GM18909 (cell line): ENCODE data around the gene LRP5.

ENCODE experiments used
- ATAC-seq: cut with Tn5 transposase; IDR thresholded peaks from one replicate; pipeline ENCODE4 v1.9.1; 2021; ENCODE audit warnings: mild to moderate bottlenecking; ENCODE audit not compliant: unreplicated experiment, poor library complexity

LRP5 gene

DNA sequence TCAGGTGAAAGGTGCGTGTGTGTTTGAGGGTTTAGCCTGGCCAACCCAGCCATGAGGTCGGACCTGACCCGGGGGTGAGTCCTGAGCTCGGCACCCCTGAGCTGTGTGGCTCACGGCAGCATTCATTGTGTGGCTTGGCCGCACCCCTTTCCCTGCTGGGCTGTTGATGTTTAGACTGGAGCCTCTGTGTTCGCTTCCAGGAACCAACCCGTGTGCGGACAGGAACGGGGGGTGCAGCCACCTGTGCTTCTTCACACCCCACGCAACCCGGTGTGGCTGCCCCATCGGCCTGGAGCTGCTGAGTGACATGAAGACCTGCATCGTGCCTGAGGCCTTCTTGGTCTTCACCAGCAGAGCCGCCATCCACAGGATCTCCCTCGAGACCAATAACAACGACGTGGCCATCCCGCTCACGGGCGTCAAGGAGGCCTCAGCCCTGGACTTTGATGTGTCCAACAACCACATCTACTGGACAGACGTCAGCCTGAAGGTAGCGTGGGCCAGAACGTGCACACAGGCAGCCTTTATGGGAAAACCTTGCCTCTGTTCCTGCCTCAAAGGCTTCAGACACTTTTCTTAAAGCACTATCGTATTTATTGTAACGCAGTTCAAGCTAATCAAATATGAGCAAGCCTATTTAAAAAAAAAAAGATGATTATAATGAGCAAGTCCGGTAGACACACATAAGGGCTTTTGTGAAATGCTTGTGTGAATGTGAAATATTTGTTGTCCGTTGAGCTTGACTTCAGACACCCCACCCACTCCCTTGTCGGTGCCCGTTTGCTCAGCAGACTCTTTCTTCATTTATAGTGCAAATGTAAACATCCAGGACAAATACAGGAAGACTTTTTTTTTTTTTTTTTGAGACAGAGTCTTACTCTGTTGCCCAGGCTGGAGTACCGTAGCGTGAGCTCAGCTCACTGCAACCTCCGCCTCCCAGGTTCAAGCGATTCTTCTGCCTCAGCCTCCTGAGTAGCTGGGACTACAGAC lies 94.2 kb downstream of the LRP5 start:
- ATAC-seq, result no peak

DNA sequence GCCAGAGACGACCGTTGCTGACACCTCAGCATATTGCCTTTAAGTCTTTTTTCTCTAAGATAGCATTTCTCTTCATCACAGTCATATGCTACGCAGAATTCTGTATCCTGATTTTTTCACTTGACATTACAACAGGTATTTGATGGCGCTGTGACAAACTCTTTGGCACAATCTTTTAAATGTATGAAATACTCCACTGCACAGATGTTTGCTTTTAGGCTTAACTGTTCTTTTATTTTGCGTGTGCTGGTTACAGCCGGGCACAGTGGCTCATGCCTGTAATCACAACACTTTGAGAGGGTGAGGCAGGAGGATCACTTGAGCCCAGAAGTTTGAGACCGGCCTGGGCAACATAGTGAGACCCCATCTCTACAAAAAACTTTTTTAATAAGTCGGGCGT lies 96.1 kb downstream of the LRP5 start:
- no peak for ATAC-seq

DNA sequence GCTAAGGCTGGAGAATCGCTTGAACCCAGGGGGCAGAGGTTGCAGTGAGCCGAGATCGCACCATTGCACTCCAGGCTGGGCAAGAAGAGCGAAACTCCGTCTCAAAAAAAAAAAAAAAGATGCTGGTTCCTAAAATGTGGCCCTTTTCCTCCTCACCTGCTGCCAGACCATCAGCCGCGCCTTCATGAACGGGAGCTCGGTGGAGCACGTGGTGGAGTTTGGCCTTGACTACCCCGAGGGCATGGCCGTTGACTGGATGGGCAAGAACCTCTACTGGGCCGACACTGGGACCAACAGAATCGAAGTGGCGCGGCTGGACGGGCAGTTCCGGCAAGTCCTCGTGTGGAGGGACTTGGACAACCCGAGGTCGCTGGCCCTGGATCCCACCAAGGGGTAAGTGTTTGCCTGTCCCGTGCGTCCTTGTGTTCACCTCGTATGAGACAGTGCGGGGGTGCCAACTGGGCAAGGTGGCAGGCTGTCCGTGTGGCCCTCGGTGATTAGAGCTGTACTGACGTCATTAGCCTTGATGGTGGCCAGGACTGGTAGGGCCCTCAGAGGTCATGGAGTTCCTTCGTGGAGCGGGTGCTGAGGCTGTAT lies 97.5 kb downstream of the LRP5 start:
- ATAC-seq, result no peak

DNA sequence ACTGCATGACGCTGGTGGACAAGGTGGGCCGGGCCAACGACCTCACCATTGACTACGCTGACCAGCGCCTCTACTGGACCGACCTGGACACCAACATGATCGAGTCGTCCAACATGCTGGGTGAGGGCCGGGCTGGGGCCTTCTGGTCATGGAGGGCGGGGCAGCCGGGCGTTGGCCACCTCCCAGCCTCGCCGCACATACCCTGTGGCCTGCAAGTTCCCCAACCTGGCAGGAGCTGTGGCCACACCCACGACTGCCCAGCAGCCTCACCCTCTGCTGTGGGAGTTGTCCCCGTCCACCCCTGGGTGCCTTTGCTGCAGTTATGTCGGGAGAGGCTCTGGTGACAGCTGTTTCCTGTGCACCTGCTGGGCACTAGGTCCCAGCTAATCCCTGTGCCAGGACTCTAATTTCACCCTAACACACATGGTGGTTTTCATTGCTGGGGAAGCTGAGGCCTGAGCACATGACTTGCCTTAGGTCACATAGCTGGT lies 99.2 kb downstream of the LRP5 start:
- ATAC-seq, result no peak

DNA sequence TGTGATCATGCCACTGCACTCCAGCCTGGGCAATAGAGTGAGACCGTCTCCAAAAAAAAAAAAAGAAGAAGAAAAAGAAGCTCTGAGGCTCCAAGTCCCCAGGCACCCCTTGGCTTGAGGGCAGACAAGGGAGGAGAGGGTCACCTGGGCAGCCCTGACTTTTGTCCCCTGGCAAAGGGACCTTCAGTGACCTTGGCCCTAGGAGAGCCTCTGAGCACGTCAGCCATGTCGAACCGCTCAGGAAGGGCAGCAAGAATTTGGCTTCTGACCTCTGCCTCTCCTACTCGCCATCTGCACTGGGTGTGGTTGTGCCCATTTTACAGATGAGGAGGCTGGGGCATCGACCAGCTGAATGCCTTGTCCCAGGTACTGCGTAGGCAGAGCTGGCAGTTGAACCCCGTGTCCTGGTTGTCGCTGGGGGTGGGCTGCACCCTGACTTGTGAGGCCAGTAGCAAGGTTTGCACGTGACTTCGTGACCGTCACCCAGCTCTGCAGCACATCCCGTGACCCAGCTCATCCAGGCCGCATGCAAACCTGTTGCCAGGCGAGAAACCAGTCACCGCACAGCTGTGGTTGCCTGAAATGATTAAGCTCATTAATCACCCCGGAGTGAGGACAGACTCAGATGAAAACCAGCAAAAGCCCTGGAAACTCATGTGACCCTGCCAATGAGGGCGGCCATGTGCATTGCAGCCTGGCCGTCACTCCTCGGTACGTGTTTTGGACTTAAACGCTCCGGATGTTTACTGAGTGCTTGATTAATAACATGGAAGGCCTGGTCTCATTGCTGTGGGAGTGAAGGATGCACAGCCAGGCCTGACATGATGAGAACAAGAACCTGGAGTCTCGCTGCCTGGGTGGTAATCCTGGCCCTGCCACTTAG lies 100.4 kb downstream of the LRP5 start:
- ATAC-seq, result no peak

DNA sequence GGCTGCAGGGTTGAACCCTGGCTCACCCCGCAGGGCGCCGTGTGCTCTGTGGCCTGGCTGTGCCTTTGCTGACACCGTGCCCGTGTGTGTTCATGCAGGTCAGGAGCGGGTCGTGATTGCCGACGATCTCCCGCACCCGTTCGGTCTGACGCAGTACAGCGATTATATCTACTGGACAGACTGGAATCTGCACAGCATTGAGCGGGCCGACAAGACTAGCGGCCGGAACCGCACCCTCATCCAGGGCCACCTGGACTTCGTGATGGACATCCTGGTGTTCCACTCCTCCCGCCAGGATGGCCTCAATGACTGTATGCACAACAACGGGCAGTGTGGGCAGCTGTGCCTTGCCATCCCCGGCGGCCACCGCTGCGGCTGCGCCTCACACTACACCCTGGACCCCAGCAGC lies 101.2 kb downstream of the LRP5 start:
- no peak for ATAC-seq

DNA sequence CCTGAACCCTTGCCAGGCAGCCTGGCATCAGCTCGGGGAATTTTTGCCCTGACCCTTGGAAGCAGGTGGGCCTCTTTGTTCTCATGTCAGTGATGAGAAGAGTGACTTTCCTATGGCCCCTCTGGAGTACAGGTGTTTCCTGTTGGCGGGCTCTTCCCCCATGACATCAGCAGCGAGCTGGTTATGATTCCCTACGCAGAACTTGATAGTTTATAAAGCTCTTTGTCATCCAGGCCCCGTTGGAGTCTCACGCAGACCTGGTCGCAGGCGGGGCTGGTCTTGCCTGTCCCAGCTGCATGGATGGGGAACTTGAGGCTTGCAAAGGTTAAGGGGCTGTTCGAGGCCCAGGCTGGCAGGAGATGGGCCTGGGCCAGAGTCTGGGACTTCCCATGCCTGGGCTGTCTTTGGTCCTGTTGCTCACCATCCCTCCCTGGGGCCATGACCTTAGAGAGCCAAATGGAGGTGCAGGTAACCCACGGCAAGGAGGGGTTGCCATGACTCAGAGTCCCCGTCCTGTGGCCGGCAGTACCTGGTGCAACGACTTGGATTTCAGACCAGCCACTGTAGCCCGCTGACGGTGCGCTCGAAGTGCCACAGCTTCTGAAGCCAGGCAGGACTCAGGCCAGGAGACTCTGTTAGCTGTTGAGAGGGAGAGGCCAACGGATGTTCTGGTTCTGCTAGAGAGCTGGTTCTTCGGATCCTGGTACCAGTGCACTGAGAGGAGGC lies 102.3 kb downstream of the LRP5 start:
- no peak for ATAC-seq

DNA sequence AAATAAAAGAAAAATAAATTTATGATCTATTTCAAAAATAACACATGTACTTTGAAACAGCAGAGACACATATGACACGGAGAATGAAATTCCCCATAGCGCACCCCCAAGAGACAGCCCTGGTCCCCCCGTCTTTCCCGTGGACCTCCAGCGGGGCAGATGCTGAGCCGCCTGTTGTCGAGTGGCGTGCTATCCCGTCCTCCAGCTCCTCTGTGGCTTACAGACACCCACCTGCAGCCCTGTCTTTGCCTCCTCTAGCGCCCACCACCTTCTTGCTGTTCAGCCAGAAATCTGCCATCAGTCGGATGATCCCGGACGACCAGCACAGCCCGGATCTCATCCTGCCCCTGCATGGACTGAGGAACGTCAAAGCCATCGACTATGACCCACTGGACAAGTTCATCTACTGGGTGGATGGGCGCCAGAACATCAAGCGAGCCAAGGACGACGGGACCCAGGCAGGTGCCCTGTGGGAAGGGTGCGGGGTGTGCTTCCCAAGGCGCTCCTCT lies 103.7 kb downstream of the LRP5 start:
- no peak for ATAC-seq

DNA sequence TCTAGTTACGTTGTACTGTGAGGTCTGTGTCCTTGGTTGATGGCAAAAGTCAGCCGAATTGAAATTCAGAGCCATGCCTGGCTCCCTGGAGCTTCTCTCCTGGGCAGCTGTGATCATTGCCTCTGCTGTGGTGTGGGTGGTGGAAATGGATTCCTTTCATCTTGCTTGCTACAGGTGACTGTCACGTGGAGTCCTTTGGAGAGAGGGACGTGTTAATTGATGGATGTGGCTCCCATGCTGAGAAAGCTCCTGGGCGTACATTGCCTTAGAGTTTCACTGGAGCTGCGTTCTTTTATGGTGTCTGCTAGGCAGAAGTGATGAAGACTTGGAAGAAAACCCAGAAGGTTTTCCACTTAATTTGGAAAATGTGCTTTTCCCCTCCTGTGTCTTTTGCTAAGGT lies 106.3 kb downstream of the LRP5 start:
- no peak for ATAC-seq

DNA sequence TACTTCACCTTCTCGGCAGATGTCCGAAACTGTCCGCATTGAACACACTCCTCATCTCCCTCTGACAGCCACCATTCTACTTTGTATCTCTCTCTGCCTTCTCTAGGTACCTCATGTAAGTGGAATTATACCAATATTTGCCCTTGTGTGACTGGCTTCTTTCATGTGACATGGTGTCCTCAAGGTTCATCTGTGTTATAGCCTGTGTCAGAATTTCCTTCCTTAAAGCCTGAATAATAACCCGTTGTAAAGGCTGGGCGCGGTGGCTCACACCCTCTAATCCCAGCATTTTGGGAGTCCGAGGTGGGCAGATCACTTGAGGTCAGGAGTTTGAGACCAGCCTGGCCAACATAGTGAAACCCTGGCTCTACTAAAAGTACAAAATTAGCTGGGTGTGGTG lies 107.8 kb downstream of the LRP5 start:
- ATAC-seq, result no peak

DNA sequence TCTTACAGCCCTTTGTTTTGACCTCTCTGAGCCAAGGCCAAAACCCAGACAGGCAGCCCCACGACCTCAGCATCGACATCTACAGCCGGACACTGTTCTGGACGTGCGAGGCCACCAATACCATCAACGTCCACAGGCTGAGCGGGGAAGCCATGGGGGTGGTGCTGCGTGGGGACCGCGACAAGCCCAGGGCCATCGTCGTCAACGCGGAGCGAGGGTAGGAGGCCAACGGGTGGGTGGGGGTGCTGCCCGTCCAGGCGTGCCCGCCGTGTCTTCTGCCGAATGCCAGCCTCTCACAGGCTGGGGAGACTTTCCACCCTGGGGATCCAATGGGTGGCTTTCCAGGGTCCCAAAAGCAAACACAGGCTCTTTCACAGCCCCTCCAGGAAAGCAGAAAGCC lies 111.1 kb downstream of the LRP5 start:
- no peak for ATAC-seq

DNA sequence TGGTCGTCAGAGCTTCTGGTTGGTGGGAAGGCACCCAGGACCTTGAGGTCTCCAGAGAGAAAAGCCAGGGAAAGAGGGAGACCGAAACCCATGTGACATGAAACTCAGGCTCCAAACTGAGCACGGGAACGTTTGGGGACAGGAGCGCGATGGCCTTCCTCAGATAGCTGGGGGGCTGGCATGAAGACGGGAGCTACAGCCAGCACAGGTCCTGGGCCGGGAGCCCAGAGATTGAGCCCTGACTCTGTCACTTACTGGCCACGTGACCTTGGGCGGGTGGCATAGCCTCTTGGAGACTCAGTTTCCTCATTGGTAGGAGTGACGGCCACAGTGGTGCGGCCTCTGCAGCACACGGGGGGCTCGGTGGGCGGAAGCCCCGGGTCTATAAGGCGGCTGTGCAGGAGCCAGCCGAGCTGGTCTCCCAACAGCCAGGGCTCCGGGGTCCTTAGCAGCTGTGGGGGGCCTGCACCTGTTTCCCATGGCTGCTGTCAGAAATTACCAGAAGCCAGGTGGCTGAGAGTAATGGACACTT lies 111.8 kb downstream of the LRP5 start:
- ATAC-seq, result no peak

DNA sequence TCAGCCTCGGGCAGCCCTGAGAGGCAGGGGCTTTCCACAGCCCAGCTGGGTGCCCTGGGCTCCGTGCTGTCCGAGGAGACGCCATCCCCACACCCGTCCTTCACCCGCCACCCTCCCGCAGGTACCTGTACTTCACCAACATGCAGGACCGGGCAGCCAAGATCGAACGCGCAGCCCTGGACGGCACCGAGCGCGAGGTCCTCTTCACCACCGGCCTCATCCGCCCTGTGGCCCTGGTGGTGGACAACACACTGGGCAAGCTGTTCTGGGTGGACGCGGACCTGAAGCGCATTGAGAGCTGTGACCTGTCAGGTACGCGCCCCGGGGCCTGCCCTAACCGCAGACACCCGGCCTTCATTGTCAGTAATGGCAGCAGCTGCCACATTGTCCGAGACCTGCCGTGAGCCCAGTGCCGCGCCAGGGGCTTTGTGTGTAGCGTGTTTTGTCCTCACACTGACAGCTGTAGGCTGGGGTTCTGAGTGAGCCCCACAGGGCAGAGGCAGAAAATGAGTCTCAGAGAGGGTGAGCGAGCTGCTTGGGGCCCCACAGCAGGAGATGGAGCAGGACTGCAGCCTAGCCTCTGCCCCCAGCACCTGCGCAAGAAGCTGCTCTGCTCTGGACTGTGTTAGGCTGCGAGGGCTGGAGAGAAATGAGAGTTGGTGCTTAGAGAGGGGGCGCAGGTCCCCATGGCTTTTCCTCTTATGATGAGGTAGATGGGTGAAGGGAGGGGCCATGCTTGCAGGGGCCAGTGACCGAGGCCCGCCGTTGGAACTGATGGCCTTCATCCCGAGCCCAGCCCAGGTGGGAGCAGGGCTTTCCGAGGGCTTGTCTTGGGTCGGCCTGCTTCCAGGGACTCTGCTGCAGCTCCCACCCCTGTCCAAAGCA lies 112.8 kb downstream of the LRP5 start:
- no peak for ATAC-seq

DNA sequence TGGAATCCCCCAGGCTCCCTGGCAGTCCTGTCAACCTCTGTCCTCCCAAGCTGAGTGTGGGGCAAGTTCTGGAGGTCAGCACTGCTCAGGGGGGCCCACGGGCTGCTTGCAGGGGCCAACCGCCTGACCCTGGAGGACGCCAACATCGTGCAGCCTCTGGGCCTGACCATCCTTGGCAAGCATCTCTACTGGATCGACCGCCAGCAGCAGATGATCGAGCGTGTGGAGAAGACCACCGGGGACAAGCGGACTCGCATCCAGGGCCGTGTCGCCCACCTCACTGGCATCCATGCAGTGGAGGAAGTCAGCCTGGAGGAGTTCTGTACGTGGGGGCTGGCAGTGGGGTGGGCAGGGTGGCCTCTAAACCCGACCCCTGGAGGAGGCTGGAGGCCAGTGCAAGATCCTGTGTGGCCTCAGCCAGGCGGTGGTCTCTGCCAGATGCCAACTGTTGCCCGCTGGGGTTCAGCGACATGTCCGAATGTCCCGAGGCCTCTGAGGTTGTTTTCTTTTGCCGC lies 113.5 kb downstream of the LRP5 start:
- ATAC-seq, result no peak

DNA sequence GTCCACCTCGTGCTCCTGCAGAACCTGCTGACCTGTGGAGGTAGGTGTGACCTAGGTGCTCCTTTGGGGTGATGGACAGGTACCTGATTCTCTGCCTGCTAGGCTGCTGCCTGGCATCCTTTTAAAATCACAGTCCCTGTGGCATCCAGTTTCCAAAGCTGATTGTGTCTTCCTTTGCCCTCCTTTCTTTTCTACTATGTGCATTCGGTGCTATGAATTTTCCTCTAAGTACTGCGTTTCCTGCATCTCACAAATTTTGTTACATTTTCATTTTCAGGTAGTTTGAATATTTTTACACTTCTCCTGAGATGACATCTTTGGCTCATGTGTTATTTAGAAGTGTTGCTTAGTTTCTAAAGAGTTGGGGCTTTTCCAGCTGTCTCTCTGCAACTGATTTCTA lies 117.3 kb downstream of the LRP5 start:
- ATAC-seq, result no peak

DNA sequence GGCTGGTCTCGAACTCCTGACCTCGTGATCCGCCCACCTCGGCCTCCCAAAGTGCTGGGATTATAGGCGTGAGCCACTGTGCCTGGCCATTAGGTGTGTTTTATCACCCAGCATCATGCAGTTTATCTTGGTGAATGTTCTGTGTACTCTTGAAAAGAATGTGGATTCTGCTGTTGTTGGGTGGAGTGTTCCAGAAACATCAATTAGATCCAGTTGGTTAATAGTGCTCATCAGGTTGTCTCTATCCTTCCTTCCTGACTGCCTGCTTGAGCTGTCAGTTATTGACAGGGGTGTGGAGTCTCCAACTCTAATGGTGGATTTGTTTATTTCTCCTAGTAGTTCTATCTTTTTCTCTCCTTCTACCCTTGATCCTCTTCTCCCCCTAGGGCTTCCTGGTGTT lies 118.0 kb downstream of the LRP5 start:
- ATAC-seq, result no peak

DNA sequence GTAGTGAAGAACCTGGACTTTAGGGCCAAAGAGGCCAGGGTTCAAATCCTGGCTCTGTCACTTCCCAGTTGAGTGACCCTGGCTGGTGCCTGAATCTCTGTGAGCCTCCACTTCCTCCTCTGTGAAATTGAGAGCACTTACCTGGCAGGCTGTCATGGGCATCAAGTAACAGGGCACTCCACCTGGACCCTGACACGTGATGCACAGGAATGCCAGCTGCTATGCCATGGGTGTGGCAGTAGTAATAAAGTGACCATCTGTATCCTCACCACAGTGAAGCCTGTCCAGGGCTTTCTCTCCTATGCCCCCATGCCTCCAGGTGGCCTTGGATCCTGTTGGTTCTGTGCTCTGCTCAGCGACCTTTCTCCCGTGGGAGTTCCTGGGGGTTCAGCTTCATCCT lies 118.4 kb downstream of the LRP5 start:
- ATAC-seq, result no peak

DNA sequence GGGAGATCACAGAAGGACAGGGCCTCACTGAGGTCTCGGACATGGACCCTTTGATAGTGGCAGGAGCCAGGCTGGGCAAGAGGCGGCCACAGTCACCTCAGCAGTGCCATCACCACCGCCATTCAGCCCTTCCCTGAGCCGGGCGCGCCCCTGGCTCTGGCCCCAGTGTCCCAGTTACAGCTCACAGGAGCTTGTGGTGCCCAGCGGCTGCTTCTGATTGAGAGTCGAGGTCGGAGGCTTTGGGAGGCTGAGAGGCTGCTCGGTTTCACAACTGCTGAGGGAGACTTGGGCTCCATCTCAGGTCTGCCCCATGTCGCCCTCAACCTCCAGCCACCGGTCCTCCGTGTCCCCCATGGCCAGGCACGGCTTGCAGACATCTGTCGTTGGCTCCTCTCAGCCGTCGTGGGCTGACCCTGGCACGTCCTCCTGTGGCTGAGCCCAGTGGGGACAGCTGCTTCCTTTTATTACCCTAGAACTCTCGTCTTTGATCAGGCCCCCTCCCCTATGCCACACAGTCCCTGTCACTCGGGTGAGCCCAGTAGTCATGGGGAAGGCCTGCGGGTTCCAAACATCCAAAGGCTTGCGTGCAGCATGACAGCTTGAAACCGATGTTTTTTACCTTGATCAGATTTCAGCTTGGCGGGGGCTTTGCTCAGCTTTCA lies 119.7 kb downstream of the LRP5 start:
- ATAC-seq, result no peak
